HG02840 (cell line): ENCODE data around the gene SARS1.
"Not testable (repeated sequence)": the region's sequence is repeated elsewhere in the genome, so short reads cannot be mapped to it uniquely, and the experiment has no call there.

Experiments used
- ATAC-seq: cut with Tn5 transposase; IDR thresholded peaks from one replicate; pipeline ENCODE4 v1.9.1; 2021; ENCODE audit warnings: mild to moderate bottlenecking, moderate library complexity, moderate number of reproducible peaks; ENCODE audit not compliant: unreplicated experiment, low FRiP score

Gene SARS1

DNA sequence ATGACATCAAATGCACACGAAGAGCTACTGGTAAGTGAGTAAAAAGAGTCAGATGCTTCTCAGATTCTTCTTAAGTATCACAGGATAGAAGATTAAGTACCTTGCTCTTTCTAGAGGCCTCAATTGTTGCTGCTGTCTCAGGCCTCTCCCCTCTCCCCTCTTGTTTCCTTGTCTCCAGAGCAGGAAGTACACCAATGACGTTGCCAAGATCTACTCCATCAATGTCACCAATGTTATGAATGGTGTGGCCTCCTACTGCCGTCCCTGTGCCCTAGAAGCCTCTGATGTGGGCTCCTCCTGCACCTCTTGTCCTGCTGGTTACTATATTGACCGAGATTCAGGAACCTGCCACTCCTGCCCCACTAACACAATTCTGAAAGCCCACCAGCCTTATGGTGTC, 21.3 kb upstream of the SARS1 start:
- no peak for ATAC-seq

DNA sequence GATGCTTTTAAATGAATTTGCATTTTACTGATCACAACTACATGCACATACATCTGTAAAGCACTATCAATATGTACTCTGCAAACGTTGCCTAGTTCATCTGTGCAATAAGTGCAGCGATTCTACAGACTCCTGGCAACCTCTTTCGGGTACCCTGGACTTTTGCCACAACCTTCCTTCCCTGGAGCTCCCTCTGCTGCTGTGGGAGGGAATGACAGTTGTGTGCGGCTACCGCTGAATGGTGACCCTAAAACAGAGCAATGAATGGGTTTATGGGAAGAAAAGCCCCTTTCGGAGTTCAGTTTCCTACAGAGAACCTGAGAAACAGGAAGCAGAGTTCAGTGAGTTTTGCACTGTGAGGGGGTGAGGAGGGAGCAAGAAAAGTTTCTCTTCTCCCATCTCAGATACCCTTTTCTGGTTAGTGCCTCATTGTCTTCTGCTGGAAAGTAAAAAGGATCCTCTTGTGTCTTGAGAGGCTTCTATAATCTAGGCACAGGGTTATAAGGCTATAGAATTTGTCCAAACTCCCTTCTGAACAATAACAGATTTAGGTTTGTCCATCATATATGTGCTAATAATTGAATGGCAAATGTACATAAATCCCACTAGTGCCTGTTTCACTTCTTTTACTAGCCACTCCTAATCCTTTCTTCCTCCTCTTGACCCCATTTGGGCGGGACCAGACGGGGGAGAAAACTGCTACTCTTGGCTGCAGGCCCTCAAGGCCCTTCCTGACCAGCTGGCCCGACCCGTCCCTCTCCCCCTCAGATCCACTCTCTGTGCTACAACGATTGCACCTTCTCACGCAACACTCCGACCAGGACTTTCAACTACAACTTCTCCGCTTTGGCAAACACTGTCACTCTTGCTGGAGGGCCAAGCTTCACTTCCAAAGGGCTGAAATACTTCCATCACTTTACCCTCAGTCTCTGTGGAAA, 19.8 kb upstream of the SARS1 start:
- no peak for ATAC-seq

DNA sequence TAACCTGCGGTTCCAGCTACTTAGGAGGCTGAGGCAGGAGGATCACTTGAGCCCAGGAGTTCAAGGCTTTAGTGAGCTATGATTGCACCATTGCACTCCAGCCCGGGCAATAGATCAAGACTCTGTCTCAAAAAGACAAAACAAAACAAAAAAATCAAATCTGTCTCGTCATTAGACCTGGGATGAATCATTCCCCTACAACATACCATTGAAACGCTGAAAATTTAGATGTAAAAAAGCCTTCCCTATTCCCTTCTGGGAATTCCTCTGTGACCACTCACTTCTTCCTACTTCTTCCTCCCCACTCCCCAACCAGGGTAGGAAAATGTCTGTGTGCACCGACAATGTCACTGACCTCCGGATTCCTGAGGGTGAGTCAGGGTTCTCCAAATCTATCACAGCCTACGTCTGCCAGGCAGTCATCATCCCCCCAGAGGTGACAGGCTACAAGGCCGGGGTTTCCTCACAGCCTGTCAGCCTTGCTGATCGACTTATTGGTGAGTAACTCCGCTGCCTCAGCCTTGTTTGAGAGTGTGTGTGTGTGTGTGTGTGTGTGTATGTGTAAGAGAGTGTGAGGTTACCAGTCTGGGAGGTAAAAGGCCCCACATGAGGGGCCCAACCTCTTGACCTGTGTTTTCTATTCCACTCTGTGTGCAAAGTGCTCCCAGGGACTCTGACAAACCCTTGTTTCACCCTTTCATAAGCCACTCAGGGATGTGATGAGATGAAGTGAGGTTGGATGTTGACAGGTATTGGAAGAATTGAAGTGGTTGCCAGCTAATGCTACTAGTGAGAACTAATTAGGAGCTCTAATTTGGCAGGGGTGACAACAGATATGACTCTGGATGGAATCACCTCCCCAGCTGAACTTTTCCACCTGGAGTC, 16.3 kb upstream of the SARS1 start:
- no peak for ATAC-seq

DNA sequence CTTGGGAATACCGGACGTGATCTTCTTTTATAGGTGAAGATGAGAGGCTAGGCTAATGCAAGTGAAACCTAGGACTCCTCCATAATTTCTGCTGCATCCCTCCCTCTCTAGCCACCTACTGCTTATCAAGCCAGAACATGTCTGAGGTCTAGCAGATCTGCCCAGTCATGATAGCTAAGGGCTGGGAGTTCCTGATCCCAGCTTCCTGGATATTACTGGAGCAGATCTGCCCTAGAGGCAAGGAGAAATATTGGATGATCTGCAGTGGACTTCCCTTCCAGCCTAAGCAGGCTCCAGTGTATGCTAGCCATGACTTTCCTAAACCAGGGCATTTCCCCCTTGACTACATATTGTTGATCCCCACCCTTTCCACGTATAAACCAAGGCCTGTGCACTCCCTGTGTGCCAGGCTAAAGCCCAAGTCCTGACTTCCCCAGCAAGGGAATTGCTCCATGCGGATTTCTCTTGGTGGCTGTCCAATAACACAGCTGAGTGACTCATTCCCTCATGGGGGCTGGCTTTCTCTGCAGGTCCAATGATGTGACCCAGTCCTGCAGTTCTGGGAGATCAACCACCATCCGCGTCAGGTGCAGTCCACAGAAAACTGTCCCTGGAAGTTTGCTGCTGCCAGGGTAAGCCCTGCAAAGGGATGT, 15.5 kb upstream of the SARS1 start:
- ATAC-seq = no peak

DNA sequence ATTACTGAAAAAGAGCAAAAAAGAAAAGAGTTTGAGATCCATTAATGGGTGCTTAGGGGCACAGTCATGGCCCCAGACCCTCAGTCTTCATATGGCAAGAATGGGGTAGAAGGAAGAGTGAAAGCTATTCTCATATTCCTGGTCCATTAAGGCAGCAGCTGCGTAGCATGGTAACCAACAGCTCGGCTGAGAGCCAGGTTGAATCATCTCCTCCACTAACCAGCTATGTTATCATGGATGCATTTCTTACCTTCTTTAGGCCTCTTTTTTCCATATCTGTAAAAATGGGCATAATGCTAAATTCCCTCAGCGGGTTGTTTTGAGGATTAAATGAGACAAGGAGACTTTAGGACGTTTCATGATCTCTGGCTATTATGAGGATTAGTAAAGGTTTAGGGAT, 15.0 kb upstream of the SARS1 start:
- no peak for ATAC-seq

DNA sequence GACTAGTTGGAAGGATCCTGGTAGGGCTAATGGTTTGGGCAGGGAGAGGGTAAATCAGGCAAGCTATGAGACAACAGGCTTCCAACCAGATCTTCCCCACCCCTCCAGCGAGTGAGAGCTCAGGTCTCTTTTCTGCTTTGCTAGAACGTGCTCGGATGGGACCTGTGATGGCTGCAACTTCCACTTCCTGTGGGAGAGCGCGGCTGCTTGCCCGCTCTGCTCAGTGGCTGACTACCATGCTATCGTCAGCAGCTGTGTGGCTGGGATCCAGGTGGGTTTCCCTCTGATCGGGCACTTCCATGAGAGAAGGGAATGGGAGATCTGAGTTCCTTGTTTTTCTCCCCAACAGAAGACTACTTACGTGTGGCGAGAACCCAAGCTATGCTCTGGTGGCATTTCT, 14.0 kb upstream of the SARS1 start:
- ATAC-seq = no peak

DNA sequence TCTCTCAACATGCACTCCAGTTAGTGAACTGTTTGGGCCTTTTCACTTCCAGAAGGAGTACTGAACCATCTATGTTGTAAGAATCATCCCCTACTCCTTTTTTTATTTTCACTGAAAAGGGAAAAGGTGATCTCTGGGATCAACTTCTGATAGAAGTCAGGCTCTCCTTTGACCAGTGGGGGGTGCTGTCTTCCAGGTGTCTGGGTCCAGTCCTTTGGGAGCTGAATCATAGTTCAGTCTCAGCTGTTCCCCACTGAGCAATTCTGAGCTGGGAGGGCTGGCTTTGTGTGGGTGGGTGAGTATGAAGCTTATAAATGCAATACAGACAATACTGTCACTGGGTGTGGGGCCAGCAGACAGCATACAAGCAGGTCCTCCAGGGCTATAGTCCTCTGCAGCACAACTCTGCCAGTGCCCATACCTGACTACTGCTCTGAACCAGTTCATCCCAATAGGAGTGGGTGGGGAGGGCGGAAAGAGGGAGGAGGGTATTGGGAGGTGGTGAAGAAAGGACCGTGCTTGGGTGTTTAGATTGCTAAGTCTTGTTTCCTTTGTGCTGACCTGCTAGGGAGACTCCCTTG, 12.5 kb upstream of the SARS1 start:
- ATAC-seq = no peak

DNA sequence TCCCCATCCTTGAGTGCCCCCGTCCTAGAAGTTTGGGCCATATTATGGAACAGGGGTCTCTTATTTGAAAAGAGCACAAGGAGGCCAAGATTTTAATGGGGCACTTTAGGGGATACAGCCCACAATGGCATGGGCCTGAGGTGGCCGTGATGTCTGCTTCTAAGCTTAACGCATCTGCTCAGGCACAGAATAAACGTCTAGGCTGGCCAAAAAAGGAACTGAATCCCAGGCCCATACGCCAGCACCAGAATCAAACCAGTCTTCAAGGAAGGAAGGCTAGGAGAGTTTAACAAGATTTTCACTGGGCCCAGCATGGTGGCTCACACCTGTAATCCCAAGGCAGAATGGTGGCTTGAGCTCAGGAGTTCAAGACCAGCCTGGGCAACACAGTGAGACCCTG, 9.2 kb upstream of the SARS1 start:
- no peak for ATAC-seq

DNA sequence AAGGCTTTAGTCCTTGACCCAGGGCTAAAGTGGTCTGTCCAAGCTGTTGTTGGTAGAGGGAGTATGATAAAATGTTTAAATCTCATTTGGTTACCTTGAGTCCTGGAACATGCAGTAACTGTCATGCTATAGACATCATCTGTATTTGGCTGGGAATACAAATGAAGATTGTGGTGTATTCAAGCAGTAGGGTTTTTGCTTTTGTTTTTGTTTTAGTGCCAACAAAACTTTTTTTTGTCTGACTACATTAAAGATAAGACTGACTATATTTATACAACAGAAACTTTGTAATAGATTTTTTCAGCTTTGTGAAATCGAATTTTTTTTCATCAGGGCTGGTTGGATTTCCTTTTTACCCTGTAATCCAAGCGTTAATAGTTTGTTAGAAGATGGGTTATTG, 7.4 kb upstream of the SARS1 start:
- no peak for ATAC-seq

DNA sequence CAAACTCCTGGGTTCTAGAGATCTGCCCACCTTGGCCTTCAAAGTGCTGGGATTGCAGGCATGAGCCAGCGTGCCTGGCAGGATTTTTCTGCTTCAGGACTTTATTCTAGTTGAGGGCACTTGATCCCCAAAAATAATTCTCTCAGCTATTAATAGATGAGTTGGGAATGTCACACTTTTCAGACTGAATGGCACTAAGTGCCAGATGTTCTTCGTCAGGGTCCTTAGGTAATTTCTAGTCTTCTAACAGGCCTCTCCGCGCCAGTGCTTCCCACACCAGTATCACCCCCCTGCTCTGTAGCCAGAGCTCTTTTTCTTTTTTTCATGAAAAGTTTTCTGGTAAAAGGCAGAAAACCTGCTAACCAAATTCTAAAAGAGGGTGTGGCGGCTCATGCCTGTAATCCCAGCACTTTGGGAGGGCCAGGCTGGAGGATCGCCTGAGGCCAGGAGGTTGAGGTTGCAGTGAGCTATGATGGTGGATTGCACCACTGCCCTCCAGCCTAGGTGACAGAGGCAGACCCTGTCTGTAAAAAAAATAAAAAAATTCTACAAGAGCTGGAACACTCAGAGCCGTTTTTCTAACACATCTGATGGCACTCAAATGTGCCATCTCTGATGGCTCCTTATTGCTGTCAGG, 6.1 kb upstream of the SARS1 start:
- ATAC-seq = no peak

DNA sequence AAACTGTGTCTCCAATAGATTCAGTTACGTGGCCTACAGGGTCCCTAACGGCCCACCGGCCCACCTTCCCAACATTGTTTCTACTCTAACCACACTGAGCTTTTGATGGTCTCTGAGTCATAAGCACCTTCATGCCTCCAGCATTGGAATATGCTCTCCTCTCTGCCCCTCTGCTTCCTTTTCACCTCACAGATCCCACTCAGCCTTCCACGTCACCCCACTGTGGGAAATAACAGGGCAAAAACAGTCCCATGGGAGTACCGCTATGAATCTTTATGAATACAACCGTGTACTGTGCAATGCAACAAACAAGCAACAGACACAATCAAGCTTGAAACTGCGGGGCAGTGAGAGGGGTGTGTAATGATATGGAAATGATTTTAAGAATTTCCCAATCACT, 5.3 kb upstream of the SARS1 start:
- no peak for ATAC-seq

DNA sequence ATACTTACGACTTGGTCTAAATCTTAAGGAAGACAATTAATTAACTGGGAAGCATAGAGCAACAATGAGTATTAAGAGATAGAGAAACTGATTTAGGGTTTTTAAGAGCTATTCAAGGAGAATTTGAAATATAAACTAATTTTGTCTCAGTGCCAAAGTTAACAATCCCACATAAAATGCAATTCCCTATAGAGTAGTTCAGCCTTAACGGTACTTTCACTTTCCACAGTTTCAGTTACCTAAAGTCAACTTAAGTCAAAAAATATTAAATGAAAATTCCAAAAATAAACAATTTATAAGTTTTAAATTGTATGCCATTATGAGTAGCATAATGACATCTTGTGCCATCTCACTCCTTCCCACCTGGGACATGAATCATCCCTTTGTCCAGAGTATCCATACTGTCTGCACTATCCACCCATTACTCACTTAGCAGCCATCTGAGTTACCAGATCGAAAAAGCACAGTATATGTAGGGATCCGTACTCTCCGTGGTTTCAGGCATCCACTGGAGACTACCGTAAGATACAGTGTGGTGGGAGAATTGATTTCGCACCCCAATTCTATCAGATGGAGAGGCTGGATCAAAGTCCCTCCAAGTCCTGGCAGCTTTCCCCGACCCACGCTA, 4.8 kb upstream of the SARS1 start:
- ATAC-seq = no peak

DNA sequence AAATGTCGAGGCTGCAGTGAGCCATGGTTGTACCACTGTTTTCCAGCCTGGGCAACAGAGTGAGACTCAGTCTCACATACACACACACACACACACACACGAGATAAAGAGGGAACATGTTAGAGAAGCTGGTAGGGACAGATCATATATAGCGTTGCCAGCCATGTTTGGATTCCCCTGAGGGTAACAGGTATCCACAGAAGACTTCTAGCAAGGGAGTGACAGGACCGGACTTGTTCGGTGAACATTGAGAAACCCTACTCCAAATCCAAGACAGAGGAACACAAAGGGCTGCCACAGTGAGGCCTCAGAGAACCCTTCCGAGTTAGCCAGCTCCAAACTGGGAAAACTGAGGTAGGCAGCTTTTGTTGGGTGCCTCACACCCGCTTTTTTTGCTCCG, 3.7 kb upstream of the SARS1 start:
- no peak for ATAC-seq

DNA sequence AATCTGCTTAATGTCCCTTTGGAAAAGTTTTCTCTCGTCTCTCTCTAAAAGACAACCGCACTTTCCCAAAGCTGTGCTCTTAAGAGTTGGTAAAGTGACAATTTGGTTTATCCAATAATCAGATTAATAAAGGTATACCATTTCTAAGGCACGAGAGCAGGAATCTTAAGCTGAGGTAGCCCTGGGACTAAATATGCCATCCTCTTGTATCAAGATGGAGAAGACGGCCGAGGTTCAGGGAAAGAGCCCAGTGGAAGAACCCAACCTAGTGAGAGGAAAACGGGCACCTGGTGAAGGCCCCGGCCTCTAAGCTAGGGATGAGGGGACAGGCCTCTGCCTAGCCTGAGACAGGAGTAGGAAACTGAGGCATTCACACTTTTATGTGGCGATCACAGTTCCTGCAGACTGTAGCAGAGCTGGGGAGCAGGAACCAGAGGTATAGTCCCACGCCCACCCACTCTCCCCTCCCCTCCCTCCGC, 334 bp upstream of the SARS1 start:
- ATAC-seq = no peak

DNA sequence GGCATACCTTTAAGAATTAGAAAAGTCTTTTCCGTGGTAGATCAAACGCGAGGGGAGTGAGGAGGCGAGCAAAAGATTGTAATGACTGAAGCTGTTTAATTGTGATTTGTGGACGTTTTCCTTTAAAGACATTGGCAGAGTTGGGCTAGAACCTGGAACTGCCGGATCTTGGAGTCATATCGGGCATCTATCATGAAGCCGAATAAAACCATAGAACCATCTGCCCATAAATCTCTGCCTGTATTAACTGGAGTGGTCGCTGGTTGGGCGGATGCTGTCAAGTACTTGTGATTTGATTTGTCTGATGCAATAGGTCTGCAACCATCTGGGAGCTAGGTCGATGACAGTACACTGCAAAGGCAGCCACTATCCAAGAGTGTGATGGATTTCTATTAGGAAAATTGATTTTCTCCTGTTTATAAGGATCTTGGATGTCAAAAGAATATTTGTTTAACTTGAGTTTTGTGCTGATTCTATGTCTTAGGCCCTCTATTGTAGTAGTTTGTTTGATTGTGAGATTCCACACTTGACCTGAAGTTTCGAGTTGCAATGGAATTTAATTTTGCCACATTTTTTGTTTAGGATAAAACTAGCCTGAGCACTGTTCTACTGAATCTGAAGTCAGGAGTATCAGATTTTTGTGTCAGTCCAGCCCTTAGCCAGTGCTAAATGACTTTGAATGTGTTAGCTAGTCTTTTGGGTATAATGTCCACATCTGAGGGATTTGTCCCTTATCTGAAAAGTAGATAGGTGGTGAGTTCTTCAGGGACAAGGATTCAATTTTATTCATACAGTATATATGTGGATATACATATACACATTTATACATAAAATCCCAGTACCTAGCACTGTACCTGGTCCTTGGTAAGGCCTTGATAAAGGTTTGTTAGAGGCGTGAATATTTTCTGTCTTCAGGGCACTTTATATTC, 1.2 kb downstream of the SARS1 start:
- no peak for ATAC-seq

DNA sequence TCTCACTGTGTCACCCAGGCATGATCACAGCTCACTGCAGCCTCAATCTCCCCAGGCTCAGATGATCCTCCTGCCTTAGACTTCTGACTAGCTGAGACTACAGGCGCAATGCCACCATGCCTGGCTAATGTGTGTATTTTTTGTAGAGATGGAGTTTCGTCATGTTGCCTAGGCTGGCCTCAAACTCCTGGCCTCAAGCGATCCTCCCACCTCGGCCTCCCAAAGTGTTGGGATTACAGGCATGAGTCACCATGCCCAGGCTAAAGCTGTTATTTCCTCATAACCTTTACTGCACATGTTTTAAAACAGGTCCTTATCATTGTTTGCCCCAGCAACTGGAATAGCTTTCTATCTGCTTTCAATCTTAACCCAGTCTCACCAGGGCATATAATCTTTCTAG, 2.9 kb downstream of the SARS1 start:
- no peak for ATAC-seq

DNA sequence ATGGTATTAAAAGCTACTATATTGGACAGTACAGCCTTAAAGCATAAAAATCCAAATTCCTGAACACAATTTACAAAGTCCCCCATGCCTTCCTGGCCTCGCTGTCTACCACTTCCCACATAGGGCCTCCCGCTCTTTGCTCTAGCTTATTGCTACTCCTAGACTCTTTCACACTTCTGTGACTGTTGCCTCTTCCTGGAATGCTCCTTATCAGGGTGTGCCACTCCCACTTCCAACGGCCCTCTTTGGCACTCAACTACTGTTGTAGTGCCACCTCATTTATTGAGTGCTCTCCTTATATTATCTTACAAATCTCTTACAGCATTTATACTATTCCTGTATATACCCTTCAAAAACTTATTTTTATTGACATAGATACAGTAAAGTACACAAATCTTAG, 4.8 kb downstream of the SARS1 start:
- no peak for ATAC-seq

DNA sequence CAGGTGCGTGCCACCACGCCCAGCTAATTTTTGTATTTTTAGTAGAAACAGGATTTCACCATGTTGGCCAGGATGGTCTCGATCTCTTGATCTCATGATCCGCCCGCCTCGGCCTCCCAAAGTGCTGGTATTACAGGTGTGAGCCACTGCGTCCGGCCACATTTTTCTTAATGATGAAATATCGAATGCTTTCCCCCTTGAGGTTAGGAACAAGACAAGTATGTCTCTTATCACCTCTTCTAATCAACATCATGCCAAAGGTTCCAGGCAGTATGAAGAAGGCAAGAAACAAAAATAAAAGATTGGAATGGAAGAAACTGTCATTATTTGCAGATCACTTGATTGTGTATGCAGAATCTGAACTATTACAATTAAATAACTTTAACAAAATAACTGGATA, 7.5 kb downstream of the SARS1 start:
- not testable (repeated sequence) for ATAC-seq

DNA sequence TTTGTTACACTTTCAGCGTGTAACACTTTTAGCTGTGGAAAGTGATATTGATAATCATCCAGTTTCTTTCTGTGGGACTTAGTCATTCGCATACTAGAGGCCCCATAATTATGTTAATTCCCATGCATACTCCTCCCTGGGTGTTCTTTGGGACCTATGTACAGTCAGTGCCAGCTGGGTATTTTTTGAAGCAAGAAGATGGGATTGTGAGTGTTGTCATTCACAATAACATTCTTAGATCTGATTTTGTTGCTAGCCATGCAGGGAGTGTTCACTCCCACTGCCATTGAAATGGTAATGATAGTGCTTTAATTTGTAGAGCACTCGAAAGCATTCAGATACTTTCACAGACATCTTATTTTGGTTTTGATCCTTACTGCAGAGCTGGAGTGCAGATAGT, 11.6 kb downstream of the SARS1 start:
- no peak for ATAC-seq
